GM12878 (cell line): ENCODE measurements around the gene CACNG1.

Source experiments
- CTCF ChIP-seq, 3 experiments: IDR thresholded peaks in 2 of 3; conservative IDR thresholded peaks in 1 of 3; 2 replicates each; pipeline ENCODE4 v1.5.1; 2011; ENCODE audit warnings: low read depth in 3 of 3, low read length in 3 of 3, mild to moderate bottlenecking in 3 of 3, control low read depth in 2 of 3, moderate library complexity in 2 of 3, inconsistent platforms in 1 of 3, mixed read lengths in 1 of 3; ENCODE audit not compliant: control insufficient read depth in 2 of 3, insufficient read depth in 1 of 3; ENCODE audit errors: extremely low read depth in 1 of 3
- ETV6 ChIP-seq, 2 experiments: fragments of 450-650 bp in 1 of 2; IDR thresholded peaks in 1 of 2; conservative IDR thresholded peaks in 1 of 2; 2 replicates each; pipeline ENCODE4 v1.6.1; 2014; ENCODE audit warnings: antibody characterized with exemption in 1 of 2, borderline replicate concordance in 1 of 2, low read depth in 1 of 2, mild to moderate bottlenecking in 1 of 2, moderate library complexity in 1 of 2
- GATAD2B ChIP-seq: fragments of 450-650 bp; conservative IDR thresholded peaks from 2 replicates; pipeline ENCODE4 v1.6.1; 2017; ENCODE audit warnings: low read depth, mild to moderate bottlenecking, moderate library complexity
- MAX ChIP-seq: IDR thresholded peaks from 2 replicates; pipeline ENCODE4 v1.6.1; 2012; ENCODE audit warnings: low read depth, low read length, improper control_type of control experiment
- POLR2A ChIP-seq: IDR thresholded peaks from 2 replicates; pipeline ENCODE4 v1.6.1; 2011; ENCODE audit warnings: low read depth, mild to moderate bottlenecking, low read length
- RAD21 ChIP-seq: IDR thresholded peaks from 2 replicates; pipeline ENCODE4 v1.6.1; 2011; ENCODE audit warnings: mild to moderate bottlenecking, low read depth, low read length, moderate library complexity; ENCODE audit not compliant: insufficient read depth
- TAF1 ChIP-seq: IDR thresholded peaks from 2 replicates; pipeline ENCODE4 v1.6.1; 2011; ENCODE audit warnings: mild to moderate bottlenecking, low read depth, low read length, borderline replicate concordance
- WRNIP1 ChIP-seq: IDR thresholded peaks from 2 replicates; pipeline ENCODE4 v1.6.1; 2011; ENCODE audit warnings: low read depth, low read length, improper control_type of control experiment, borderline replicate concordance
- ZBTB11 ChIP-seq: fragments of 450-650 bp; formaldehyde crosslinking; IDR thresholded peaks from 2 replicates; pipeline ENCODE4 v1.5.0; 2022; ENCODE audit warnings: mild to moderate bottlenecking, missing genetic modification characterization
- ZNF207 ChIP-seq: fragments of 450-650 bp; IDR thresholded peaks from 2 replicates; pipeline ENCODE4 v1.6.1; 2014; ENCODE audit warnings: antibody characterized with exemption, mild to moderate bottlenecking, borderline replicate concordance
- ZNF274 ChIP-seq: IDR thresholded peaks from one replicate; pipeline ENCODE4 v1.8.0; 2011; ENCODE audit not compliant: insufficient read length, insufficient read depth

GRCh38 chr17:67018471-67019434, 25.6 kb upstream of the CACNG1 start:
- TF ChIP-seq ZNF274: no peak
- no peak for TF ChIP-seq ZBTB11 (CRISPR knock-in tag)
- TF ChIP-seq CTCF (IDR thresholded peaks at IDR 0.05 in 2 of 3, conservative IDR thresholded peaks at IDR 0.05 in 1 of 3; ENCODE audit: control insufficient read depth in 2 of 3, extremely low read depth in 1 of 3, insufficient read depth in 1 of 3, low read depth in 3 of 3, low read length in 3 of 3): no peak
- no peak for TF ChIP-seq ZNF207
- no peak for TF ChIP-seq POLR2A
- no peak for TF ChIP-seq ETV6 (conservative IDR thresholded peaks at IDR 0.05 in 1 of 2, IDR thresholded peaks at IDR 0.05 in 1 of 2; ENCODE audit: borderline replicate concordance in 1 of 2, low read depth in 1 of 2)
- no peak for TF ChIP-seq RAD21
- TF ChIP-seq MAX: no peak
- no peak for TF ChIP-seq WRNIP1
- TF ChIP-seq TAF1: no peak
- TF ChIP-seq GATAD2B: no peak
